Measurements from ENCODE around the gene KCNAB1.

Gene KCNAB1

GRCh38 chr3:156172536-156172935 is 52.2 kb downstream of the KCNAB1 start:
- H3K79me2 ChIP-seq (ENCODE audit: insufficient read depth, low read length) = no peaks in the 10 kb centered on the region
- H3K36me3 ChIP-seq (ENCODE audit: insufficient read depth, low read length) = no peaks in the 10 kb centered on the region
- H3F3A ChIP-seq (ENCODE audit: low read depth) = no peaks in the 10 kb centered on the region
- no peaks in the 10 kb centered on the region for H3K27me3 ChIP-seq (ENCODE audit: insufficient read depth, low read length, poor library complexity, severe bottlenecking)
- H3K9me3 ChIP-seq (ENCODE audit: insufficient read depth, low read depth, low read length) = no peaks in the 10 kb centered on the region
- H4K20me1 ChIP-seq (ENCODE audit: insufficient read depth, low read length, poor library complexity, severe bottlenecking) = no peaks in the 10 kb centered on the region
- no peaks in the 10 kb centered on the region for H3K9me2 ChIP-seq (replicated peaks; ENCODE audit: low read depth, low read length)
- H3K4me1 ChIP-seq (ENCODE audit: insufficient read depth, low read length, poor library complexity, severe bottlenecking) = peaks cover 5% of the 10 kb centered on the region
- H2AFZ ChIP-seq (ENCODE audit: low read length) = no peak overlapping the region
- TF ChIP-seq CTCF (conservative IDR thresholded peaks at IDR 0.05; ENCODE audit: low read length) (no peak), EZH2phosphoT487 (IDR thresholded peaks at IDR 0.05; ENCODE audit: borderline replicate concordance) (no peak)
- no peak overlapping the region for H3K4me3 ChIP-seq (ENCODE audit: low read length, poor library complexity, severe bottlenecking)
- H3K9ac ChIP-seq (ENCODE audit: low read depth, low read length, poor library complexity, severe bottlenecking) = no peak overlapping the region
- no peak overlapping the region for H3K4me2 ChIP-seq (ENCODE audit: low read depth, low read length, poor library complexity, severe bottlenecking)

GRCh38 chr3:156174229-156174847 is 54.0 kb downstream of the KCNAB1 start:
- H3K4me2 ChIP-seq (ENCODE audit: low read depth, low read length, poor library complexity, severe bottlenecking) = peak overlapping the region; percentile 43

GRCh38 chr3:156175570-156175969 is 55.2 kb downstream of the KCNAB1 start:
- no peaks in the 10 kb centered on the region for H3K36me3 ChIP-seq (ENCODE audit: insufficient read depth, low read length)

More at GRCh38 chr3:156174229-156174847, 54.0 kb downstream of the KCNAB1 start:
- Histone ChIP-seq H3K9me2 (replicated peaks; ENCODE audit: low read depth, low read length) (no peaks in the 10 kb centered on the region), H3K27me3 (ENCODE audit: insufficient read depth, low read length, poor library complexity, severe bottlenecking) (no peaks in the 10 kb centered on the region), H3K36me3 (ENCODE audit: insufficient read depth, low read length) (no peaks in the 10 kb centered on the region), H2AFZ (ENCODE audit: low read length) (peak overlapping the region; percentile 81), H3F3A (ENCODE audit: low read depth) (no peaks in the 10 kb centered on the region), H3K9ac (ENCODE audit: low read depth, low read length, poor library complexity, severe bottlenecking) (peak overlapping the region; percentile 2), H3K4me1 (ENCODE audit: insufficient read depth, low read length, poor library complexity, severe bottlenecking) (peaks cover 5% of the 10 kb centered on the region), H3K79me2 (ENCODE audit: insufficient read depth, low read length) (no peaks in the 10 kb centered on the region), H3K4me3 (ENCODE audit: low read length, poor library complexity, severe bottlenecking) (no peak overlapping the region), H3K9me3 (ENCODE audit: insufficient read depth, low read depth, low read length) (no peaks in the 10 kb centered on the region), H4K20me1 (ENCODE audit: insufficient read depth, low read length, poor library complexity, severe bottlenecking) (no peaks in the 10 kb centered on the region)
- TF ChIP-seq EZH2phosphoT487 (IDR thresholded peaks at IDR 0.05; ENCODE audit: borderline replicate concordance) = no peak
- TF ChIP-seq CTCF (conservative IDR thresholded peaks at IDR 0.05; ENCODE audit: low read length) = peak; percentile 81

More at GRCh38 chr3:156175570-156175969, 55.2 kb downstream of the KCNAB1 start:
- no peak overlapping the region for H2AFZ ChIP-seq (ENCODE audit: low read length)
- no peaks in the 10 kb centered on the region for H3K9me3 ChIP-seq (ENCODE audit: insufficient read depth, low read depth, low read length)
- no peaks in the 10 kb centered on the region for H3K79me2 ChIP-seq (ENCODE audit: insufficient read depth, low read length)
- no peaks in the 10 kb centered on the region for H3K9me2 ChIP-seq (replicated peaks; ENCODE audit: low read depth, low read length)
- H3K9ac ChIP-seq (ENCODE audit: low read depth, low read length, poor library complexity, severe bottlenecking) = no peak overlapping the region
- no peaks in the 10 kb centered on the region for H3K27me3 ChIP-seq (ENCODE audit: insufficient read depth, low read length, poor library complexity, severe bottlenecking)
- H3K4me2 ChIP-seq (ENCODE audit: low read depth, low read length, poor library complexity, severe bottlenecking) = no peak overlapping the region
- no peak for TF ChIP-seq CTCF (conservative IDR thresholded peaks at IDR 0.05; ENCODE audit: low read length)
- TF ChIP-seq EZH2phosphoT487 (IDR thresholded peaks at IDR 0.05; ENCODE audit: borderline replicate concordance) = no peak
- H3K4me3 ChIP-seq (ENCODE audit: low read length, poor library complexity, severe bottlenecking) = no peak overlapping the region
- H3F3A ChIP-seq (ENCODE audit: low read depth) = no peaks in the 10 kb centered on the region
- H4K20me1 ChIP-seq (ENCODE audit: insufficient read depth, low read length, poor library complexity, severe bottlenecking) = no peaks in the 10 kb centered on the region
- H3K4me1 ChIP-seq (ENCODE audit: insufficient read depth, low read length, poor library complexity, severe bottlenecking) = peaks cover 5% of the 10 kb centered on the region

All from Loucy (cell line).